ENCODE data around the gene PTMA. TPM values are rescaled to one million over a fixed set of nuclear protein-coding genes. Genes with fewer than 3 reads are reported as not detected.

PTMA gene
- total and polyA plus RNA-seq, 9 of the 15 experiments (the other 6 are each of a cell fraction or from before 2014, with no cell fraction given), result 429 to 2,322 (median 1,578) TPM

DNA sequence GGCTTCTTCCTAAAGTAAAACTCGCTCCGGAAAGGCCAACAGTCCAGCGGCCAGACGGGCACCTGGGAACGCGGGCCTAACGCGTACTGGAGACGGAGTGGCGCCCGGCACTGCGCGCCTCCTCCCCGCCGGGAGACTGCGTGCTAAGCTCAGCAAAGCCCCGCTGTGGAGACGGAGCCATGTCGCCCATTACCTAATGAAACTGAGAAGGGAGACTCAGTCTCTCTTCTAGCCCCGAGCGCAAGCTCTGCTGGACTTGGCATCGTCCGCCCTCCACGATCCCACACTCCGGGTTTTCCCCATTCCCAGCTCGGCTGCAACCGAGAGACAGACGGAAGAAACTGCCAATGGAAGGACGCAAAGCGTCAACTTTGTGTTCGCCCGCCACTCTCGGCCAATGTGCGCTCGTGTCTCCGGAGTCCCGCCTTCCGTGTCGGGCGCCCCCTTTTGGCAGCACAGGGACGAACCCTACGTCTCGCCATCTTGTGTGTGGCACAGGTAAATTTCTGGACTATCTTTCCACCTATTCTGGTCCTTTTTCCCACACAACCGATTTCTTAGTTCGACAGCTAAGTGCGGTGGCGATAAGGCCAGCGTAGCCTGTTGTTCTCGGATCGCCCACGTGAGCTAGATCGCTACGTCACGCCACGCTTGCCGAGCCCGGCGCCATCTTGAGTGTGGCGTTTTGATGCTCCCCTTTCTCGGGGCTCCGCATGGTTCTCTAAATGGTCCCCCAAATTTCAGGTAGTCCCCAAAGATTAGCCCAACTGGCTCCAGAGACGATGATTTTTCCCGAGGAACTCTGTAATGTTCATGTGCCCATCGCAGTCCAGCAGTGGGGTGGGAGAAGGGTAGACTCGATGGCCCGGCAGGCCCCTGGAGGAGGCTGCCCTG, 1.3 kb upstream of the PTMA start (continued):
- TF ChIP-seq, protein P1, sequence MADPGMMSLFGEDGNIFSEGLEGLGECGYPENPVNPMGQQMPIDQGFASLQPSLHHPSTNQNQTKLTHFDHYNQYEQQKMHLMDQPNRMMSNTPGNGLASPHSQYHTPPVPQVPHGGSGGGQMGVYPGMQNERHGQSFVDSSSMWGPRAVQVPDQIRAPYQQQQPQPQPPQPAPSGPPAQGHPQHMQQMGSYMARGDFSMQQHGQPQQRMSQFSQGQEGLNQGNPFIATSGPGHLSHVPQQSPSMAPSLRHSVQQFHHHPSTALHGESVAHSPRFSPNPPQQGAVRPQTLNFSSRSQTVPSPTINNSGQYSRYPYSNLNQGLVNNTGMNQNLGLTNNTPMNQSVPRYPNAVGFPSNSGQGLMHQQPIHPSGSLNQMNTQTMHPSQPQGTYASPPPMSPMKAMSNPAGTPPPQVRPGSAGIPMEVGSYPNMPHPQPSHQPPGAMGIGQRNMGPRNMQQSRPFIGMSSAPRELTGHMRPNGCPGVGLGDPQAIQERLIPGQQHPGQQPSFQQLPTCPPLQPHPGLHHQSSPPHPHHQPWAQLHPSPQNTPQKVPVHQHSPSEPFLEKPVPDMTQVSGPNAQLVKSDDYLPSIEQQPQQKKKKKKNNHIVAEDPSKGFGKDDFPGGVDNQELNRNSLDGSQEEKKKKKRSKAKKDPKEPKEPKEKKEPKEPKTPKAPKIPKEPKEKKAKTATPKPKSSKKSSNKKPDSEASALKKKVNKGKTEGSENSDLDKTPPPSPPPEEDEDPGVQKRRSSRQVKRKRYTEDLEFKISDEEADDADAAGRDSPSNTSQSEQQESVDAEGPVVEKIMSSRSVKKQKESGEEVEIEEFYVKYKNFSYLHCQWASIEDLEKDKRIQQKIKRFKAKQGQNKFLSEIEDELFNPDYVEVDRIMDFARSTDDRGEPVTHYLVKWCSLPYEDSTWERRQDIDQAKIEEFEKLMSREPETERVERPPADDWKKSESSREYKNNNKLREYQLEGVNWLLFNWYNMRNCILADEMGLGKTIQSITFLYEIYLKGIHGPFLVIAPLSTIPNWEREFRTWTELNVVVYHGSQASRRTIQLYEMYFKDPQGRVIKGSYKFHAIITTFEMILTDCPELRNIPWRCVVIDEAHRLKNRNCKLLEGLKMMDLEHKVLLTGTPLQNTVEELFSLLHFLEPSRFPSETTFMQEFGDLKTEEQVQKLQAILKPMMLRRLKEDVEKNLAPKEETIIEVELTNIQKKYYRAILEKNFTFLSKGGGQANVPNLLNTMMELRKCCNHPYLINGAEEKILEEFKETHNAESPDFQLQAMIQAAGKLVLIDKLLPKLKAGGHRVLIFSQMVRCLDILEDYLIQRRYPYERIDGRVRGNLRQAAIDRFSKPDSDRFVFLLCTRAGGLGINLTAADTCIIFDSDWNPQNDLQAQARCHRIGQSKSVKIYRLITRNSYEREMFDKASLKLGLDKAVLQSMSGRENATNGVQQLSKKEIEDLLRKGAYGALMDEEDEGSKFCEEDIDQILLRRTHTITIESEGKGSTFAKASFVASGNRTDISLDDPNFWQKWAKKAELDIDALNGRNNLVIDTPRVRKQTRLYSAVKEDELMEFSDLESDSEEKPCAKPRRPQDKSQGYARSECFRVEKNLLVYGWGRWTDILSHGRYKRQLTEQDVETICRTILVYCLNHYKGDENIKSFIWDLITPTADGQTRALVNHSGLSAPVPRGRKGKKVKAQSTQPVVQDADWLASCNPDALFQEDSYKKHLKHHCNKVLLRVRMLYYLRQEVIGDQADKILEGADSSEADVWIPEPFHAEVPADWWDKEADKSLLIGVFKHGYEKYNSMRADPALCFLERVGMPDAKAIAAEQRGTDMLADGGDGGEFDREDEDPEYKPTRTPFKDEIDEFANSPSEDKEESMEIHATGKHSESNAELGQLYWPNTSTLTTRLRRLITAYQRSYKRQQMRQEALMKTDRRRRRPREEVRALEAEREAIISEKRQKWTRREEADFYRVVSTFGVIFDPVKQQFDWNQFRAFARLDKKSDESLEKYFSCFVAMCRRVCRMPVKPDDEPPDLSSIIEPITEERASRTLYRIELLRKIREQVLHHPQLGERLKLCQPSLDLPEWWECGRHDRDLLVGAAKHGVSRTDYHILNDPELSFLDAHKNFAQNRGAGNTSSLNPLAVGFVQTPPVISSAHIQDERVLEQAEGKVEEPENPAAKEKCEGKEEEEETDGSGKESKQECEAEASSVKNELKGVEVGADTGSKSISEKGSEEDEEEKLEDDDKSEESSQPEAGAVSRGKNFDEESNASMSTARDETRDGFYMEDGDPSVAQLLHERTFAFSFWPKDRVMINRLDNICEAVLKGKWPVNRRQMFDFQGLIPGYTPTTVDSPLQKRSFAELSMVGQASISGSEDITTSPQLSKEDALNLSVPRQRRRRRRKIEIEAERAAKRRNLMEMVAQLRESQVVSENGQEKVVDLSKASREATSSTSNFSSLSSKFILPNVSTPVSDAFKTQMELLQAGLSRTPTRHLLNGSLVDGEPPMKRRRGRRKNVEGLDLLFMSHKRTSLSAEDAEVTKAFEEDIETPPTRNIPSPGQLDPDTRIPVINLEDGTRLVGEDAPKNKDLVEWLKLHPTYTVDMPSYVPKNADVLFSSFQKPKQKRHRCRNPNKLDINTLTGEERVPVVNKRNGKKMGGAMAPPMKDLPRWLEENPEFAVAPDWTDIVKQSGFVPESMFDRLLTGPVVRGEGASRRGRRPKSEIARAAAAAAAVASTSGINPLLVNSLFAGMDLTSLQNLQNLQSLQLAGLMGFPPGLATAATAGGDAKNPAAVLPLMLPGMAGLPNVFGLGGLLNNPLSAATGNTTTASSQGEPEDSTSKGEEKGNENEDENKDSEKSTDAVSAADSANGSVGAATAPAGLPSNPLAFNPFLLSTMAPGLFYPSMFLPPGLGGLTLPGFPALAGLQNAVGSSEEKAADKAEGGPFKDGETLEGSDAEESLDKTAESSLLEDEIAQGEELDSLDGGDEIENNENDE (IDR thresholded peaks at IDR 0.05; ENCODE audit: low read depth, low read length), result no peak
- TF ChIP-seq ZNF347 (CRISPR knock-in tag; IDR thresholded peaks at IDR 0.05; ENCODE audit: low read depth) (no peak), ZNF609 (CRISPR knock-in tag; IDR thresholded peaks at IDR 0.05; ENCODE audit: borderline replicate concordance) (no peak), HIVEP1 (CRISPR knock-in tag; IDR thresholded peaks at IDR 0.05) (no peak), ZNF75A (CRISPR knock-in tag; IDR thresholded peaks at IDR 0.05) (no peak), MCM5 (IDR thresholded peaks at IDR 0.05; ENCODE audit: low read depth) (no peak), ZBTB8A (IDR thresholded peaks at IDR 0.05; ENCODE audit: partially characterized antibody) (no peak), ZNF507 (tag; conservative IDR thresholded peaks at IDR 0.05) (no peak), KLF6 (CRISPR knock-in tag; IDR thresholded peaks at IDR 0.05; ENCODE audit: borderline replicate concordance) (no peak; the same call in 1 of the 2 replicates), ZNF174 (CRISPR knock-in tag; IDR thresholded peaks at IDR 0.05) (no peak), MCM3 (IDR thresholded peaks at IDR 0.05) (no peak), TARDBP (IDR thresholded peaks at IDR 0.05) (no peak)

All from K562 (cell line).